Measurements from ENCODE around the gene AMPD2.

AMPD2 gene

DNA sequence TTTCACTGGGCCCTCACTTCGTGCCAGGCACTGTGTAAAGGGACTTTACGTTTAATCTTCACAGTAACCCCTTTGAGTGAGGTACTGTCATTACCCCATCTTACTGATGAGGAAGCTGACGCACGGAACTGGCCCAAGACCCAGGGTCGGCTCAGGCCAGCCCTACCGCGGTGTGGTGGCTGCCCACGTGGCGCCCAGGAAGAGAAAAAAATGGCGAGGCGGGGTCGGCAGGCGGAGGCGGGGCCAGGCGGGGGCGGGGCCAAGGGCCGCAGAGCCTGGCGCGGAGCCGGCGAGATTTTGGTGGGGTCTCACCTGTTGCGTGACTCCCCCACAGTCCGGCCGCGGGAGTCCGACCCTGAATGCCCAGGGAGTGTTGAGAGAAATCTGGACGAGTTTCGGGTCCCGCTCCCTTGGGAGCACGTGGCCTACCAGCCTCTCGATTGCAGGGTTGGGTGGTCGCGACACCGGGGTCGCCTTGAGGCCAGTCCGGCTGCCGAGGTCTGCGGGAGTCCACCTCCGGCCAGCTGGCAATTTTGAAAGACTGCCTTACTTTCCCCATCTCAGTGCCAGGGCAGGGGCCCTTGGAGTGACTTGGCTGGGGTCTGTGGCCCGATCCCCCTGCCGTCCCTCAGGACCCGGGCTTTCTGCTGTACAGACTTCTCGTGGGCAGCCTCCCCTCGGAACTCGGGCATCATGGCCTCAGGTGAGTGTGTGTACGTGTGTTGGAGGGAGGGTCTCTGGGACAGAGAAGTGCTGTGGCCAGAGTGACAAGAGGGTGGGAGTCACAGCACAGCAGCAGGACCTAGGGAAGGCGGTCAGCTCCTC, at the start of gene AMPD2, which contains the start of gene GNAT2:
Gene AMPD2 (plus strand): TSS at position 262 of the 825 bp plus-strand sequence. CDS start 1,339 bp downstream, outside the sequence.
Gene GNAT2 (minus strand): TSS at position 41 of the 825 bp plus-strand sequence. CDS start 6,746 bp downstream, outside the sequence.
- peak; percentile 85 for DNase-seq

DNA sequence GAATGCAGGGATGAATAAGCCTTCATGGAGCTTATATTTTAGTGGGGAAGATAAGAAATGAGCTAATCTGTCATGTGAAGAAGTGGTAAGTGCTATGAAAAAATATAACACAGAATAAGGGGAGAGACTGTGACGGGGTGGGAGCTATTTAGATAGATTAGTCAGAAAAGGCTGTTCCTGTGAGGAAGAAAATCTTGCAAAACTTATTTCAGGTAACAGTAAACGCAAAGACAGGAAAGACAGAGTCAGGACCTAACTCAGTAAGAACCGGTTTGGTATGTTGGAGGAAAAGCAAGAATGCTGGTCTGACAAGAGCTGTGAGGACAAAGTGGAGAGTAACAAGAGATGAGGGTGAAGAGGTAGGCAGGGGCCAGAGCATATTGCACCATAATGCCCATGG, 49.2 kb upstream of the AMPD2 start:
- no peak for DNase-seq

DNA sequence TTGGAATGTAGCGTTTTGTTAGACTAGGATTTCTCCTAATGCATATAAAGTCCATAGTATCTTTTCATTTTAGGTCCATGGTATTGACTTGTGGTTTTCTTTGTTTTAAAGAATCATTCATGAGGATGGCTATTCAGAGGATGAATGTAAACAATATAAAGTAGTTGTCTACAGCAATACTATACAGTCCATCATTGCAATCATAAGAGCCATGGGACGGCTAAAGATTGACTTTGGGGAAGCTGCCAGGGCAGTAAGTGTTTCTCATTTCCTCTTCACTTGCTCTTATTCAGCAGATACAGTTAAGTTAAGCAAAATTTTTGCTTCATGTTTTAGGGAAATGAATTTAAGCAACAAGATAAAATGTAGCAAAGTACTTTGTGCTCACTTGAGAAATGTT, 45.9 kb upstream of the AMPD2 start:
- DNase-seq: no peak

DNA sequence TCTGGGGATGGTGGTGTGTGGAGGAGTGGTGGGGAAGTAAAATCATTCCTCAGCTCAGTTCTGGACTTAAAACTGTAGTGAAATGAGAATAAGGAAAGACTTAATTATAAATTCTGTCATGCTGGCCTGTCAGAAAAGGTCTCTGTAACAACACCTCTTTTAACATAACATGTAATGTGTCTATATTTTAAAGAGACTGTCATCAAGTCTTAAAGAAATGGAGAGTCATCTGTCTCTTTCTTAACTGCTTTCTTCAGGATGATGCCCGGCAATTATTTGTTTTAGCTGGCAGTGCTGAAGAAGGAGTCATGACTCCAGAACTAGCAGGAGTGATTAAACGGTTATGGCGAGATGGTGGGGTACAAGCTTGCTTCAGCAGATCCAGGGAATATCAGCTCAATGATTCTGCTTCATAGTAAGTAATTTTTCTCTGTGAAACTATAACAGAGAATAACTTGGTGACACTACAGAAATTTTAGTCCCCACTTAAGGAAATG, 40.6 kb upstream of the AMPD2 start:
- DNase-seq: no peak

DNA sequence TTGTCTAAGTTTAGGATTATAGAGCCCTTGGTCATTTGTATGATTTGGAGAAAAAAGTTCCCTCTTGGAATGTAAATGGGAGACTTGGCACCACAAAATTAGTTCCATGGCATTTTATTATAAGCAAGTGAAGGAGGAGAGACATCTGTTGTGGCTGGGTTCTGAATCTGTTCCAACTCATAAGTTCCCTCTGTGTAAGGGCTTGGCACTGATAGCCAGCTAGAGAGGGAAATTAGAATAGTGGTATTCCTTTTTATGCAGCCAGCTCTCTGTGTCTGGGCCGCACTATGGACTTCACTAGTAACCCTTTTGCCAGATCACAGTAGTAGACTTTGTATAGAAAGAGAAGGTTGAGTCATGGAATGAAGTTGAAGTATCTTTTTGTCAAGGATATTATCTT, 40.1 kb upstream of the AMPD2 start:
- no peak for DNase-seq

GRCh38 chr1:109582021-109582420, 37.6 kb upstream of the AMPD2 start:
- DNase-seq: no peak

GRCh38 chr1:109584766-109585165, 34.9 kb upstream of the AMPD2 start:
- no peak for DNase-seq

DNA sequence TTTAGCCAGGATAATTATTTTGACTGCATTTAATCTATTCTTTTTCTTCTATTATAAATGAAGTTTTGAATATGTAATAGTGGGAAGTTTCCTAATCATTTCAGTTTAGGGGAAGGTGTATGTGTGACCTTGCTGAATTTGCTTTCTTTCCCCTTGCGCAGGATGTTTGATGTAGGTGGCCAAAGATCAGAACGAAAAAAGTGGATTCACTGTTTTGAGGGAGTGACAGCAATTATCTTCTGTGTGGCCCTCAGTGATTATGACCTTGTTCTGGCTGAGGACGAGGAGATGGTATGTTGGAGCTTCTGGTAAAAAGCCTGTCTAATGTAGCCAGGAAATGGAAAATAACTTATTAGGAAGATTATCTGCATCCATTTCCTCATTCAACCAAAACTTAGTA, 33.6 kb upstream of the AMPD2 start:
- no peak for DNase-seq

DNA sequence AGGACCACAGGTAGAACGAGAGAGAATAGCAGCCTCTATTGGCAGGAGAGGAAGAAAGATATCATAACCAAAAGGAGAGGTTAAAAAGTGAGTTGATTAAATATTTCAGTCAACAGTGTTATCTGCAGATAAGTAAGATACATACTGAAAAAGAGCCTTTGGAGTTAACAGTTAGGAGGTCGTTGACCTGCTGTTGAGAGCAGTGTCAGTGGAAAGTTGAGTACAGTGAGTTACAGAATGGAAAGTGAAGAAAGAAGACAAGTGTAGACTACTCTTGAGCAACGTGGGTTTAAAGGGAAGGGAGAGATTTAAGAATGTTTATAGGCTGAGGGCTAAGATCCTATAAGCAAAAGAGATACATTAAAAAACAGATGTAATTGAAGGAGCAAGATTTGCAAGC, 30.5 kb upstream of the AMPD2 start:
- DNase-seq: no peak

DNA sequence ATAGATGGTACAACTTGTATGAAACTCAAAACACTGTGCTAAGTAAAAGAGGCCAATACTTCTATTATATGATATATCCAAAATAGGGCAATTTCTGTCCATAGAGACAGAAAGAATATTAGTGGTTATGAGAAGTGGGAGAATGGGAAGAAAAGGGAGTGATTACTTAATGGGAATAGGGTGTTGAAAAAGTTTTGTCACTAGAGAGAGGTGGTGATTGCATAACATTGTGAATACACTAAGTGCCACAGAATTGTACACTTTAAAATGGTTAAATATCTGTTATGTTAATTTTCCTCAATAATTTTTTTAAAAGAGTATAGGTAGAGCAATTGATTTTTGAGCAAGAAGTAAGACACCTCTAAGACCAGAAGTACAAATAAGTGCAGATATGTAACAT, 30.0 kb upstream of the AMPD2 start:
- DNase-seq: no peak

- DNase-seq: no peak
These were observed 26.7 kb upstream of the AMPD2 start for GRCh38 chr1:109592916-109593315.

GRCh38 chr1:109595531-109595930, 24.1 kb upstream of the AMPD2 start:
- DNase-seq: no peak

DNA sequence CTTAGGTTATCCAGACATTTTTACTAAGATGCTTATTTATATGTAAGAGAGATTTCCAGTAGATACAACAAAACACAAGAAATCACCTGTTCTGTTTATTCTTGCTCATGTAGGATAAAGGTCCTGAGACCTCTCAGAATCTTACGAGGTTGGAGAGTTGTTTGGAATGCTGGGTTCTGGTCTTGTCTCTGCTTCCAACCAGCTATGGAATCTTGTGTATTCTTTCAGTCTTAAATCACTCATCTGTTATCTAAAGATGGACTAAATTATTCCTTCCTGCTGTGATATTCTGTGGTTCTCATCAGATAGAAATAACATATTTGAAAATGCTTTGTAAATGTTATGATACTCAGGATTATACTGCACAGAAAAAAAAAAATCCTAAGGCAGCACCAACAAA, 21.5 kb upstream of the AMPD2 start:
- DNase-seq: no peak

GRCh38 chr1:109598655-109599054, 21.0 kb upstream of the AMPD2 start:
- no peak for DNase-seq

GRCh38 chr1:109603229-109603628, 16.4 kb upstream of the AMPD2 start:
- no peak for DNase-seq

GRCh38 chr1:109605381-109605780, 14.3 kb upstream of the AMPD2 start:
- no peak for DNase-seq

DNA sequence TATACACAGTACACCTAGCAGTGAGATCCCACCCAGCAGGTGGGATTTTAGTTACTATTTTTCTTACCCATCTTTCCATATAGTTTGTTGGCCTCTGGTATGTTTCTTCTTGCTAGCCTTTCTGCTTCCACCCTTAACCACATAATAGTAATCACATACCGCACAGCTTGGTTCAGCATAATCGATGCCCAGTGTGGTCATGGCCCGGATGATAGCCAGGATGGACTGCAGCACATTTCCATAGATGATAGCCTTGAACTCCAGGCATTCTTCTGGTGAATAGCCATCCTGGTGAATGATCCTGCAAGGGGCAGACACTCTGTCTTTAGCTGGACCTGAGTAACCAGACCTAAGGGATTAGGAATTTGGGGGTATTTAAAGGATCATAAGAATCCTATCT, 9.8 kb upstream of the AMPD2 start:
- no peak for DNase-seq

GRCh38 chr1:109610609-109611307, 8.9 kb upstream of the AMPD2 start:
- no peak for DNase-seq

GRCh38 chr1:109611308-109611990, 8.2 kb upstream of the AMPD2 start:
- no peak for DNase-seq

DNA sequence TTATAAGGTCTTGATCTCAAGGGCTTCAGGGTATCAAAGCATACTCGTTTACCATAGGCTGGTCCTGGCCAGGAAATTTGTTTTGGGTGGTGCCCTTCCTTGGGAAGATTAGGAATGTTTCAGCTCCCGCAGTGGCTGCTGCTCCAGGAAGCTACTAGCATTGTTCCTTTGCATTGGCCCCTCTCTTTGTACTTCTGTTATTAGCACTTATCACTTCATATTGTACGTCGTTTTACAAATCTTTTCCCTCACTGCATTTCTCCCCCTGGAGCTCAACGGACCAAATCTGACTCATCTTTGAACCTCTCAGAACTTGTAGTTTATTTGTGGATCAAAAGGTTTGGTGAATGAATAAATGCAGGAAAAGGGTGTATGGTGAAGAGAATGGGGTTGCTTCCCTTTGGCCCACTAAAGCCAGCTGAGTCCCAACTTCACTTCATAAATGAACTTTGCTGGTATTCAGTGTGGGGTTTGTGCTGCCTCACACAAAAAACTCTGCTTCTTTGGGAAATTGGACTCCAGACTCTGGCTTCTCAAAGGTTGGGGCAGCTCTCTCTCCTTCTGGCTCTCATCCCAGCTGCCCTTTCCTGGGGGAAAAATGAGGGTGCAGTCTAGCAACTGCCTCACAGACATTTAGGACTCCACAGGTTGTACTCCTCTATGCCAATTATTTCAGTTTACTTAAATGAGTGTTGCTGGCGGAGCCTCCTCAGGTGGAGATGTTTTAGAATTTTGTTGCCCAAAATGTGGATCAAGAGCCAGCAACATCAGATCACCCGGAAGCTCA, 6.1 kb upstream of the AMPD2 start:
- no peak for DNase-seq

DNA sequence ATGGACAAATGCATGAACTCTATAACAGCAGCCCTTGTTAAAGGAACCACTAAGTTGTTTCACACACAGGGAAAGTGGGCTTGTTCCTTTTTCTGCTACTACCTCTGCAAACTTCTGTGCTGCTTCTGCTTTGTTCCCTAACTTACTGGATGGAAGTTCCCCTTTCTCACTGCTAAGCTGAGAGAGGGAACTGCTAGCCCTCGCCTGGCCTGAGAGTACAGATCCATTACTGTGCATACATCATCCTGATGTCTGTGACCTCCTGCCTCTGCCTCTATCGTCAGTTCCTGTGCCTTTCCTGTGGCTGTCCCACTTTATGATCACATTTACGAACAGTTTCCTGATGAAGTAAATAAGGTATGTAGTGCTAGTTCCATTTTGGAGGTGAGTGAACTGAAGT, 3.8 kb upstream of the AMPD2 start:
- no peak for DNase-seq

DNA sequence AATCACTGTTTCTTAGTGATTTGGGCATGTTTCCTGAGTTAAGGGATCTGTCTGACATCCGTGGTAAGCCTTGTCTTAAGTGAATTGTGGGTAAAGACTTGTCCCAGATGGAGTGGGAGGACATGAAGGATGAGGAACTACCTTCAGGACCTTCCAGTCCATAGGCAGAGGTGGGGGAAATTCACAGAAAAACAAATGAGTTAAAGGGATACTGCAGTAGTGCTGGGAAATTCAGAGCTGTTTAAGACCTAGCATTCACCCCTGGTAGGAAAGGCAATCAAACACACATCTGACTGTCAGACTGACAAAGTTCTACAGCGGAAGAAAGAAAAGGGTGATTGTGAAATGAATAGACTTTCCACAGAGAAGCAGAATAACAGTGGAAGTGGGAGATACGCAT, 3.2 kb upstream of the AMPD2 start:
- DNase-seq: no peak
